ENCODE results near the gene SOX21. TPM values are rescaled to one million over a fixed set of nuclear protein-coding genes. Genes with fewer than 3 reads are reported as not detected.

The SOX21 gene
- total and polyA plus RNA-seq, 2 of the 8 experiments (the other 6 are each of a cell fraction or from before 2014, with no cell fraction given) = 3.9 TPM

GRCh38 chr13:94712287-94712811 lies at the start of gene SOX21 (continued):
- TF ChIP-seq MAX (IDR thresholded peaks at IDR 0.05) (peak; percentile 83), RAD21 (IDR thresholded peaks at IDR 0.05 in 1 of 2, conservative IDR thresholded peaks at IDR 0.05 in 1 of 2; ENCODE audit: low read depth in 2 of 2, low read length in 2 of 2) (no peak), SP4 (IDR thresholded peaks at IDR 0.05; ENCODE audit: low read length) (no peak), CEBPB (IDR thresholded peaks at IDR 0.05; ENCODE audit: low read depth, low read length) (no peak), POLR2A (IDR thresholded peaks at IDR 0.05; ENCODE audit: control extremely low read depth in 1 of 2, low read depth in 2 of 2, low read length in 2 of 2) (no peak), KDM1A (IDR thresholded peaks at IDR 0.05; ENCODE audit: borderline replicate concordance, low read length) (no peak), GTF2F1 (IDR thresholded peaks at IDR 0.05; ENCODE audit: borderline replicate concordance, low read depth, low read length) (no peak), SAP30 (IDR thresholded peaks at IDR 0.05; ENCODE audit: insufficient read depth, insufficient replicate concordance, low read length) (no peak), CBX5 (IDR thresholded peaks at IDR 0.05; ENCODE audit: low read depth, low read length) (no peak), JUND (IDR thresholded peaks at IDR 0.05; ENCODE audit: low read length) (no peak), NANOG (IDR thresholded peaks at IDR 0.05; ENCODE audit: insufficient read depth, low read depth, low read length, poor library complexity, severe bottlenecking) (no peak), RBBP5 (IDR thresholded peaks at IDR 0.05; ENCODE audit: borderline replicate concordance, low read depth, low read length) (no peak), ZNF274 (IDR thresholded peaks at IDR 0.05; ENCODE audit: borderline replicate concordance, extremely low read depth, low read length) (no peak), MAFK (IDR thresholded peaks at IDR 0.05; ENCODE audit: low read depth, low read length) (no peak), BACH1 (IDR thresholded peaks at IDR 0.05; ENCODE audit: low read length) (no peak), USF2 (IDR thresholded peaks at IDR 0.05; ENCODE audit: low read length) (no peak), EP300 (IDR thresholded peaks at IDR 0.05; ENCODE audit: borderline replicate concordance in 1 of 2, low read depth in 2 of 2, low read length in 2 of 2) (no peak), KDM5A (IDR thresholded peaks at IDR 0.05; ENCODE audit: low read length) (no peak), CTBP2 (IDR thresholded peaks at IDR 0.05; ENCODE audit: borderline replicate concordance, insufficient read depth, insufficient read length, low read length) (peak; percentile 37), RFX5 (IDR thresholded peaks at IDR 0.05; ENCODE audit: borderline replicate concordance, low read depth, low read length) (no peak), TBP (IDR thresholded peaks at IDR 0.05; ENCODE audit: low read depth, low read length) (no peak), GABPA (IDR thresholded peaks at IDR 0.05; ENCODE audit: borderline replicate concordance, insufficient read depth, low read length) (no peak), SIRT6 (IDR thresholded peaks at IDR 0.05; ENCODE audit: low read length) (no peak), FOSL1 (IDR thresholded peaks at IDR 0.05; ENCODE audit: insufficient read depth, low read depth, low read length) (no peak)
